Measurements from ENCODE around the gene LARGE1.
"Not testable (repeated sequence)": the region's sequence is repeated elsewhere in the genome, so short reads cannot be mapped to it uniquely, and the experiment has no call there.

Gene LARGE1

GRCh38 chr22:33393432-33393831 lies 526.8 kb downstream of the LARGE1 start:
- DNase-seq, result no peak

- no peak for DNase-seq
Measured at GRCh38 chr22:33391298-33391697, 529.0 kb downstream of the LARGE1 start.

- DNase-seq, result no peak
Measured at GRCh38 chr22:33389936-33390335, 530.3 kb downstream of the LARGE1 start.

GRCh38 chr22:33386270-33386669 lies 534.0 kb downstream of the LARGE1 start:
- no peak for DNase-seq

- DNase-seq, result no peak
Measured at GRCh38 chr22:33385611-33386010, 534.7 kb downstream of the LARGE1 start.

- no peak for DNase-seq
Measured at GRCh38 chr22:33382436-33382835, 537.8 kb downstream of the LARGE1 start.

- no peak for DNase-seq
Measured at GRCh38 chr22:33381531-33382406, 538.5 kb downstream of the LARGE1 start.

GRCh38 chr22:33380789-33381530 lies 539.3 kb downstream of the LARGE1 start:
- no peak for DNase-seq

GRCh38 chr22:33379836-33380235 lies 540.4 kb downstream of the LARGE1 start:
- DNase-seq, result no peak

- no peak for DNase-seq
Measured at GRCh38 chr22:33372875-33373274, 547.4 kb downstream of the LARGE1 start.

GRCh38 chr22:33363256-33363655 lies 557.0 kb downstream of the LARGE1 start:
- not testable (repeated sequence) for DNase-seq

GRCh38 chr22:33362702-33363101 lies 557.6 kb downstream of the LARGE1 start:
- no peak for DNase-seq

GRCh38 chr22:33361581-33361980 lies 558.7 kb downstream of the LARGE1 start:
- DNase-seq, result no peak

- DNase-seq, result no peak
Measured at GRCh38 chr22:33357981-33358399, 562.3 kb downstream of the LARGE1 start.

GRCh38 chr22:33354928-33355327 lies 565.3 kb downstream of the LARGE1 start:
- DNase-seq, result no peak

- no peak for DNase-seq
Measured at GRCh38 chr22:33353502-33353901, 566.8 kb downstream of the LARGE1 start.

- no peak for DNase-seq
Measured at GRCh38 chr22:33352768-33353167, 567.5 kb downstream of the LARGE1 start.

GRCh38 chr22:33350961-33351360 lies 569.3 kb downstream of the LARGE1 start:
- DNase-seq, result no peak

- DNase-seq, result no peak
Measured at GRCh38 chr22:33350491-33350890, 569.8 kb downstream of the LARGE1 start.

GRCh38 chr22:33347002-33347401 lies 573.3 kb downstream of the LARGE1 start:
- DNase-seq, result no peak

- DNase-seq, result no peak
Measured at GRCh38 chr22:33341611-33342010, 578.7 kb downstream of the LARGE1 start.

- DNase-seq, result no peak
Measured at GRCh38 chr22:33337524-33337923, 582.8 kb downstream of the LARGE1 start.

- DNase-seq, result no peak
Measured at GRCh38 chr22:33335611-33336279, 584.5 kb downstream of the LARGE1 start.

GRCh38 chr22:33332538-33332937 lies 587.7 kb downstream of the LARGE1 start:
- no peak for DNase-seq
